ENCODE results near the gene ACSS2.
A peak's percentile ranks its signal among the peaks of the same experiment; 100 is the strongest.

The ACSS2 gene

GRCh38 chr20:34876406-34877282 is at the start of gene ACSS2:
ACSS2 (plus strand) TSS chr20:34876612; CDS start chr20:34876646, 34 bp downstream.
- DNase-seq: no peak

GRCh38 chr20:34829191-34829590 is 47.2 kb upstream of the ACSS2 start:
- no peak for DNase-seq

- DNase-seq: no peak
Measured at GRCh38 chr20:34831936-34832335, 44.5 kb upstream of the ACSS2 start.

- no peak for DNase-seq
Measured at GRCh38 chr20:34834459-34834893, 41.9 kb upstream of the ACSS2 start.

GRCh38 chr20:34842143-34842542 is 34.3 kb upstream of the ACSS2 start:
- DNase-seq: no peak

- DNase-seq: no peak
Measured at GRCh38 chr20:34843421-34843820, 33.0 kb upstream of the ACSS2 start.

GRCh38 chr20:34848597-34848996 is 27.8 kb upstream of the ACSS2 start:
- DNase-seq: no peak

- DNase-seq: no peak
Measured at GRCh38 chr20:34849778-34850177, 26.6 kb upstream of the ACSS2 start.

GRCh38 chr20:34850969-34851368 is 25.4 kb upstream of the ACSS2 start:
- DNase-seq: no peak

- DNase-seq: no peak
Measured at GRCh38 chr20:34852298-34852697, 24.1 kb upstream of the ACSS2 start.

- DNase-seq: no peak
Measured at GRCh38 chr20:34859367-34859766, 17.0 kb upstream of the ACSS2 start.

GRCh38 chr20:34859826-34860545 is 16.4 kb upstream of the ACSS2 start:
- no peak for DNase-seq

GRCh38 chr20:34861386-34862084 is 14.9 kb upstream of the ACSS2 start:
- no peak for DNase-seq

GRCh38 chr20:34862724-34863123 is 13.7 kb upstream of the ACSS2 start:
- no peak for DNase-seq

GRCh38 chr20:34863421-34863965 is 12.9 kb upstream of the ACSS2 start:
- DNase-seq: no peak

- DNase-seq: no peak
Measured at GRCh38 chr20:34864216-34864615, 12.2 kb upstream of the ACSS2 start.

GRCh38 chr20:34871320-34871926 is 5.0 kb upstream of the ACSS2 start:
- no peak for DNase-seq

- DNase-seq: no peak
Measured at GRCh38 chr20:34871966-34872621, 4.3 kb upstream of the ACSS2 start.

GRCh38 chr20:34872622-34873224 is 3.7 kb upstream of the ACSS2 start, which contains the start of gene GGT7:
GGT7 (minus strand) TSS chr20:34872856; CDS start chr20:34872815, 41 bp downstream.
- peak; percentile 87 for DNase-seq

- DNase-seq: no peak
Measured at GRCh38 chr20:34873583-34874093, 2.8 kb upstream of the ACSS2 start.

- peak; percentile 83 for DNase-seq
Measured at GRCh38 chr20:34874094-34874654, 2.2 kb upstream of the ACSS2 start.
